ENCODE measurements around the gene CPNE6. TPM values are rescaled to one million over a fixed set of nuclear protein-coding genes. Genes with fewer than 3 reads are reported as not detected.

CPNE6 gene
- total and polyA plus RNA-seq, 2 donors from 2014 or later: 0.19 to 3.4 TPM

DNA sequence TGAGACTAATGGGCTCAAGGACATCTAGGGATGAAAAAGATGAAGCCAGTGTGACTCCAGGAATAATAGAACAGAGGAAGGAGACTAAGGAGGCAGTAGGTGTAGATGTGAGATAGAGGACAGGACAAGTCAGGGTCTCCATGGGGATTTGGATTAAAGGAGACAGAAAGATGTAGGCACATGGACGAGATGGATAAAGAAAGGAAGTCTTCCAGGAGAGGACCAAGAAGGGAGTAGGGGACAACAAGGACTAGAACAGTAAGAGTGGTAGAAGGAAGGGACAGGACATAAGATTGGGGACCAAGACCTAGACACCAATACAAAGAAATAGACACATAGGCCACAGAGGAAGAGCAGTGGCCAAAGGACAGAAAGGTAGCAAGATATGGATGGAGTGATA is 15.6 kb downstream of the CPNE6 start:
- H3K36me3 ChIP-seq (ENCODE audit: control insufficient read depth in 2 of 3, insufficient read depth in 3 of 3, low read length in 3 of 3): no peaks in the 10 kb centered on the region
- no peaks in the 10 kb centered on the region for H3K27me3 ChIP-seq (ENCODE audit: control insufficient read depth, insufficient read depth, low read length)
- TF ChIP-seq, protein P1, sequence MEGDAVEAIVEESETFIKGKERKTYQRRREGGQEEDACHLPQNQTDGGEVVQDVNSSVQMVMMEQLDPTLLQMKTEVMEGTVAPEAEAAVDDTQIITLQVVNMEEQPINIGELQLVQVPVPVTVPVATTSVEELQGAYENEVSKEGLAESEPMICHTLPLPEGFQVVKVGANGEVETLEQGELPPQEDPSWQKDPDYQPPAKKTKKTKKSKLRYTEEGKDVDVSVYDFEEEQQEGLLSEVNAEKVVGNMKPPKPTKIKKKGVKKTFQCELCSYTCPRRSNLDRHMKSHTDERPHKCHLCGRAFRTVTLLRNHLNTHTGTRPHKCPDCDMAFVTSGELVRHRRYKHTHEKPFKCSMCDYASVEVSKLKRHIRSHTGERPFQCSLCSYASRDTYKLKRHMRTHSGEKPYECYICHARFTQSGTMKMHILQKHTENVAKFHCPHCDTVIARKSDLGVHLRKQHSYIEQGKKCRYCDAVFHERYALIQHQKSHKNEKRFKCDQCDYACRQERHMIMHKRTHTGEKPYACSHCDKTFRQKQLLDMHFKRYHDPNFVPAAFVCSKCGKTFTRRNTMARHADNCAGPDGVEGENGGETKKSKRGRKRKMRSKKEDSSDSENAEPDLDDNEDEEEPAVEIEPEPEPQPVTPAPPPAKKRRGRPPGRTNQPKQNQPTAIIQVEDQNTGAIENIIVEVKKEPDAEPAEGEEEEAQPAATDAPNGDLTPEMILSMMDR (IDR thresholded peaks at IDR 0.05; ENCODE audit: borderline replicate concordance, extremely low read depth, insufficient read depth): no peak
- no peak for DNase-seq
- no peak overlapping the region for H3K27ac ChIP-seq (ENCODE audit: low read depth in 2 of 2, low read length in 2 of 2)
- H3K9ac ChIP-seq (ENCODE audit: low read length in 3 of 3): no peak overlapping the region
- H3K9me3 ChIP-seq (ENCODE audit: control insufficient read depth in 2 of 3, insufficient read depth in 1 of 3, low read length in 3 of 3): no peaks in the 10 kb centered on the region
- no peak for FAIRE-seq
- H3K4me3 ChIP-seq (ENCODE audit: low read length in 3 of 3): no peak overlapping the region
- H3K4me1 ChIP-seq (ENCODE audit: control insufficient read depth in 2 of 3, insufficient read depth in 2 of 3, low read depth in 1 of 3, low read length in 3 of 3): no peaks in the 10 kb centered on the region
- intact Hi-C loops (cut with DNase I): no loop called here

DNA sequence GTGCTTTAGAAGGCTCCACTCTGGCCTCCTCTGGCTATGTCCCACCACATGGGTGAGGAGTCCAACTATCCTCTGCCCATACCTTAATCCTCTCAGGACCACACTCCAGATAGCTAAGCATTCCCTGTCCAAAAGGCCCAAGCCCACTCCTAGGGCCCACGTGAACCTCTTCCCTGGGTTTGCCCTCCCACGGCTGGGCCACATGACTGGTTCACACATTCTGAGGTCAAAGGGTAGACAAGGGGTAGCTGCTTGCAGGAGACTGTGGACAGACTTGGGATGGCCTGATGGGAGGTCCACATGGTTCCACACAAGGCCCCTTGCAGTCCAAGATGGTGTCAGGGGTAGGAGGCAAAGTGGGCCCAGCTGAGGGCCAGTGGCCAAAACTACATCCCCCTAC is 16.7 kb downstream of the CPNE6 start:
- Histone ChIP-seq H3K27ac (ENCODE audit: low read depth in 2 of 2, low read length in 2 of 2) (no peak overlapping the region), H3K27me3 (ENCODE audit: control insufficient read depth, insufficient read depth, low read length) (no peaks in the 10 kb centered on the region), H3K9ac (ENCODE audit: low read length in 3 of 3) (no peak overlapping the region), H3K4me3 (ENCODE audit: low read length in 3 of 3) (no peak overlapping the region), H3K9me3 (ENCODE audit: control insufficient read depth in 2 of 3, insufficient read depth in 1 of 3, low read length in 3 of 3) (no peaks in the 10 kb centered on the region), H3K4me1 (ENCODE audit: control insufficient read depth in 2 of 3, insufficient read depth in 2 of 3, low read depth in 1 of 3, low read length in 3 of 3) (peaks cover 0 to 6% (median 0%) of the 10 kb centered on the region in 3 donors), H3K36me3 (ENCODE audit: control insufficient read depth in 2 of 3, insufficient read depth in 3 of 3, low read length in 3 of 3) (no peaks in the 10 kb centered on the region)
- no peak for DNase-seq
- FAIRE-seq: no peak
- TF ChIP-seq, protein P1 (IDR thresholded peaks at IDR 0.05; ENCODE audit: borderline replicate concordance, extremely low read depth, insufficient read depth): no peak
- intact Hi-C loops (cut with DNase I): no loop called here

DNA sequence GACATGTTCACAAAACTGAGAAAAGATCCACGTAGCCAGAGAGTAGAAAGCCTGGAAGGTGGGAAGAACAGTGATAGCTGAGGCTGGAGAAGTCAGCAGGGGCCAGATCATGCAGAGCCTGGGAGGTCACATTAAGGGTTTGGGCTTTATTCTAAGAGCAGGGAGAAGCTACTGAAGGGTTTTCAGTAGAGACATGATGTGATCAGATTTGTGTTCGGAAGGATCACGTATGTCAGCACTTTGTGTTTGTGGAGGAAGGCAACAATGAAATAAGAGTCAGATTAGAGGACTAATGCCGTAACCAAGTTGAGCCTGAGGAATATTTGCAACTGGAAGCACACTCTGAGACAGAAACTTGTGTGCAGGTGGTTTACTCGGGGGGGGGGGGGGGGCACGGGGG is 18.5 kb downstream of the CPNE6 start:
- no peak for FAIRE-seq
- Histone ChIP-seq H3K36me3 (ENCODE audit: control insufficient read depth in 2 of 3, insufficient read depth in 3 of 3, low read length in 3 of 3) (no peaks in the 10 kb centered on the region), H3K9ac (ENCODE audit: low read length in 3 of 3) (no peak overlapping the region), H3K27me3 (ENCODE audit: control insufficient read depth, insufficient read depth, low read length) (no peaks in the 10 kb centered on the region), H3K4me3 (ENCODE audit: low read length in 3 of 3) (no peak overlapping the region), H3K27ac (ENCODE audit: low read depth in 2 of 2, low read length in 2 of 2) (no peak overlapping the region), H3K4me1 (ENCODE audit: control insufficient read depth in 2 of 3, insufficient read depth in 2 of 3, low read depth in 1 of 3, low read length in 3 of 3) (peaks cover 0 to 13% (median 0%) of the 10 kb centered on the region in 3 donors), H3K9me3 (ENCODE audit: control insufficient read depth in 2 of 3, insufficient read depth in 1 of 3, low read length in 3 of 3) (no peaks in the 10 kb centered on the region)
- DNase-seq: no peak
- TF ChIP-seq, protein P1 (IDR thresholded peaks at IDR 0.05; ENCODE audit: borderline replicate concordance, extremely low read depth, insufficient read depth): no peak
- intact Hi-C loops (cut with DNase I): no loop called here

DNA sequence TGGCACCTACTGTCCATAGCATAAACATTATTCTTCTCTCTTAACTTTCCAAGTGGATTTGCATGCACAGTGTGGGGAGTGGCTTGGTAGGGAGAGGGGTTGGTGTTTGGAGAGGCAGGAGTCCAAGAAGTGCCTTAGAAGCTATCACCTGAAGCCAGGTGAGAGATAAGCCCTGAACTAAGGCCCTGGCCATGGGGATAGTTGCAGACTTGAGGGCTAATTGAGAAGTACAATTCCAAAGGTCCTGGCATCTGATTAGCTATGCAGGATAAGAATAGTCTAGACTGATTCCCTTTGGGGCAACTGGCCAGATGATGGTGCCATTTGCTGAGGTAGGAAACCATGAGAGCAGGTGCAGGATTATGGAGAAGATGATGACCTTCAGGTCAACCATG is 20.7 kb downstream of the CPNE6 start:
- intact Hi-C loops (cut with DNase I): no loop called here
- no peaks in the 10 kb centered on the region for H3K9me3 ChIP-seq (ENCODE audit: control insufficient read depth in 2 of 3, insufficient read depth in 1 of 3, low read length in 3 of 3)
- no peak overlapping the region for H3K27ac ChIP-seq (ENCODE audit: low read depth in 2 of 2, low read length in 2 of 2)
- H3K9ac ChIP-seq (ENCODE audit: low read length in 3 of 3): no peak overlapping the region
- no peak overlapping the region for H3K4me3 ChIP-seq (ENCODE audit: low read length in 3 of 3)
- H3K27me3 ChIP-seq (ENCODE audit: control insufficient read depth, insufficient read depth, low read length): no peaks in the 10 kb centered on the region
- peaks cover 0 to 25% (median 4%) of the 10 kb centered on the region in 3 donors for H3K4me1 ChIP-seq (ENCODE audit: control insufficient read depth in 2 of 3, insufficient read depth in 2 of 3, low read depth in 1 of 3, low read length in 3 of 3)
- DNase-seq (no peak), FAIRE-seq (no peak)
- TF ChIP-seq, protein P1 (IDR thresholded peaks at IDR 0.05; ENCODE audit: borderline replicate concordance, extremely low read depth, insufficient read depth): no peak
- peaks cover 0 to 8% (median 2%) of the 10 kb centered on the region in 3 donors for H3K36me3 ChIP-seq (ENCODE audit: control insufficient read depth in 2 of 3, insufficient read depth in 3 of 3, low read length in 3 of 3)
